Stimulated activated CD4-positive, alpha-beta T cell treated with anti-CD3 and anti-CD28 coated beads, Interleukin-4, amount 100 ng/mL, for 24 hours (primary cell): ENCODE results near the gene GADL1.

Experiments used
- DNase-seq: peaks from one replicate; pipeline ENCODE4 v3.0.0-alpha.2; 2020

The GADL1 gene, protein sequence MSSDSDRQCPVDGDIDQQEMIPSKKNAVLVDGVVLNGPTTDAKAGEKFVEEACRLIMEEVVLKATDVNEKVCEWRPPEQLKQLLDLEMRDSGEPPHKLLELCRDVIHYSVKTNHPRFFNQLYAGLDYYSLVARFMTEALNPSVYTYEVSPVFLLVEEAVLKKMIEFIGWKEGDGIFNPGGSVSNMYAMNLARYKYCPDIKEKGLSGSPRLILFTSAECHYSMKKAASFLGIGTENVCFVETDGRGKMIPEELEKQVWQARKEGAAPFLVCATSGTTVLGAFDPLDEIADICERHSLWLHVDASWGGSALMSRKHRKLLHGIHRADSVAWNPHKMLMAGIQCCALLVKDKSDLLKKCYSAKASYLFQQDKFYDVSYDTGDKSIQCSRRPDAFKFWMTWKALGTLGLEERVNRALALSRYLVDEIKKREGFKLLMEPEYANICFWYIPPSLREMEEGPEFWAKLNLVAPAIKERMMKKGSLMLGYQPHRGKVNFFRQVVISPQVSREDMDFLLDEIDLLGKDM

DNA sequence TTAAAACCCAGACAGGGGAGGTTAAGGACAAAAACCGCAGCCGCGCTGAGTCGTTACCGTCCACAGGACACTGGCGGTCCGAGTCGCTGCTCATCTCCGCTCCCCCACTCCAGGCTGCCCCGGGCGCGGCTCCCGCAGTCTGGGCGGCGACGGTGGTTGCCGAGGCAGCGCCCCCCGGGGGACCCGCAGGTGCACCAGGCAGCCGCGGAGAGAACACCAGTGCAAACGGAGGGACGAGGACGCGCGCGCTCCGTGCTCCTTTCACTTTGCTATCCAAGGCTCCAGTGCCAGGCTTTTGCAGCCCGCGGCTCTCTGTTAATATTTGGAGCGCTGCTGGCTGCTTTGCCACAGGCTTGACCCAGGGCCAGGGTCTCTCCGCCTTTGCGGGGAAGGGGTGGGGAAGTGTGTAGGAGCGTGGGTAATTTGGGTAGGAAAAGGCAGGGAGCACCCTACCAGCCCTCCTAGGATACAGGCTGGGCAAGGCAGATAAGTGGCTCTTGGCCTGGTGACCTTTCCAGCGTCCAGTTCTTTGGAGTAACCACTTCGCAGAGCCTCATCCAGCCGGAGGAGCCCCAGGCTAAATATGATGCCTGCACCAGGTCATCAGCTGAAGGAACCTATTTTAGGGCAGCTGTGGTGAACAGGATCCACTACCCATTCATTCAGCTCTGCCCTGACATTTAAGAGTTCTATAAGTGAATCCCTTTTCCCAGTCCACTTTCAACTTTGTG, at the start of gene GADL1:
GADL1 (minus strand) TSS at position 141 of the 731 bp plus-strand sequence; CDS start at position 94, 47 bp downstream.
- DNase-seq = peak; percentile 7

DNA sequence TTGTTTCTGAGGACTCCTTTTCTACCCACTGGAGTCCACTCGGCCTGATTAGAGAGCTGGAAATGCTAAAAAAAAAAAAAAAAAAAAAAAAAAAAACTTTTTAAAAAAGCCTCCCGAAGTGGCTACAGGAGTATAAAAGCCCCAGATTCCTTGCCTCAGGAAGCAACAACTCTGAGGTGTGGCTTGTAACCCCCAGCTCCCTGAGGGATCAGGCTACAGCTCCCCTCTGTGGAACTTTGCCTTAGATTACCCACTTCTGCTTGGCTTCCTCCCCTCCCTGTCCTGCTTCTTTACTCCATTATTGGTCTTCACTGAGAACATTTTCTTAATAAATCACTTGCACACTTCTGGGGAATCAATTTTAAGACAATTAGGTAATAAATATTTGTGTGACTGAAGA, 49.7 kb upstream of the GADL1 start:
- no peak for DNase-seq

DNA sequence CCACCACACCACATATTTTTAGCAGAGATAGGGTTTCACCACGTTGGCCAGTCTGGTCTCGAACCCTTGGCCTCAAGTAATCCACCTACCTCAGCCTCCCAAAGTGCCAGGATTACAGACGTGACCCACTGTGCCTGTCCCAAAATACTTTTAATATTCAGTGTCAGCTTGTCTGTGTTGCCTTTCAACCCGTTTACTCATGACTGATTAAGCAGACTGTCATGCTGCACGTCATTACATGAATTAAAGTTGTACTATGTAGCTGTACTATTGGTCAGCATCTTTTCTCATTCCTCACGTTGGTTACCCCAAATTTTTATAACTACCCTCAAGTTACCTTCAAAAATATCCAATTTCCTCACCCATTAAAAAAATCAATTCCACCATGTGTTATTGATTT, 48.7 kb upstream of the GADL1 start:
- DNase-seq = no peak

DNA sequence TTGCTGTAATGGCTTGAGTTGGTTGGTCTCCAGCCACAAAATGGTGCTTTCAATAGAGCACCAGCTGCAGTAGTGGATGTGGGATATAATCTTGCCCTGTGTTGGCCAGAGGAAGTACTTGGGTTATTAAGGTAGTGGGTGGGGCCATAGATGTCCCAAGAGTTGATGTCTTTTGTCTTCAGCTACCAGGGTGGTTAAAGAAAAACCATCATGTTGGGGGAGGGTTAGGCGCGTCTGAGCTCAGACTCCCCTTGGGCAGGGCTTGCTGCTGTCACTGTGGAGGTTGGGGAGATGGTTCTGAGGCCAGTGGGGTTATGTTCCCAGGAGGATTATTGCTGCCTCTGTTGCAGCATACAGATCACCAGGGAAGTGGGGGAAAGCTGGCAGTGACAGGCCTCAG, 46.9 kb upstream of the GADL1 start:
- DNase-seq = no peak

DNA sequence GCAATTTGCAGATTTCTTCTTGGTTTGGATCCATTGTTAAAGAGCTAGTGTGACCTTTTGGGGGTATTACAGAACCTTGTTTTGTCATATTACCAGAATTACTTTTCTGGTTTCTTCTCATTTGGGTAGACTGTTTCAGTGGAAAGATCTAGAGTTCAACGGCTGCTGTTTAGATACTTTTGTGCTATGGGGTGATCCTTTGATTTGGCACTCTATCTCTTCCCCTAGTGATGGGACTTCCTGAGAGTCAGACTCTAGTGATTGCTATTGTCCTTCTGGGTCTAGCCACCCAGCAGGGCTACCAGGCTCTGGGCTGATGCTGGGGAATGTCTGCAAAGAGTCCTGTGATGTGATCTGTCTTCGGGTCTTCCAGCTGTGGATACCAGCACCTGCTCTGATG, 46.3 kb upstream of the GADL1 start:
- DNase-seq = no peak

DNA sequence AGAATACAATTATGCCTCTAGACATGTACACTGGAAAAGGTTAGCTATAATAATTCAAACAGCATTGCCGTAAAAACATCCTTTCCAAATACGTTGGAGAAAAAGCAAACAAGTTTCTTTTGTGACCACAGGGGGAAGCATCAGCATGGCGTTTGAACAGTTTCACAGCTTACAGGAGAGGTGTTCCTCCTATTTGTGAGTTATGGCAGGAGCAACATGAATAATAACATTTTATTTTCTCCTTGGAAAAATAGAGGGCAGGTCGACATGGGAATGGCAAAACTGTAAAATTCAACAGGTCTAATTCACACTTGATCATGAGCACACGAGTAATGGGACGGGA, 39.7 kb upstream of the GADL1 start:
- no peak for DNase-seq

DNA sequence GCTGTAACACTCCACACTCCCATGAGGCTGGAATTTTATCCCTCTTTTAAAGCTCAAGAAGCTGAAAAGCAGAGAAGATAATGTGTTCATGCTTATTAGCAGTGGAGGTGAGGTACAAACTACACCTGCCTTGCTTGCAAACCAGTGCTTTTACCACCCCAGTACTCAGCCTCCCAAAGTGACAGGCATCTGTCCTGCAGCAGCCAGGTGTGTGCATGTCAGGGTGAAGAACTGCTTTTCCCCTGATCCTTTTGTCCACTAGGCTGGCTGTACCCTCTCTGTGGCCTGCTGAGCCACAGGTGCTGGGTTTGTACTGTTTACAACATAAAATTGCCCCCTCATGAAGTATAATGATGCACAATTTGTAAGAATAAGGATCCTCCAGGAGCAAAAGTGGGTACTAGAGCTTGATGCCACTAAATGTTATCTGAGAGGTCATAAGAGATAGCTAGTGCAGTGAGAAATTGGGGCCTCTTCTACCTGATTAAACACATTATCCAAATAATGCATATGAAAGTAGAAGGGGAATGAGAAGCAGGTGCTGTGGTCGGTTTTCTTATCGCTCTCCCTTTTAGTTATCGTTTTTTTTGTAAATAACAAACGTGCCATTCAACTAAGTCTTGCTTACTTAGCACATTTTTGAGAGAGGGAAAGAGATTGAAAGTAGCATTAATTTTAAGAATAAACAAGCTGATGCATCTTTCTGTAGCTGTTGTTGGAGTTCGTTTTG, 39.2 kb upstream of the GADL1 start:
- DNase-seq = no peak

DNA sequence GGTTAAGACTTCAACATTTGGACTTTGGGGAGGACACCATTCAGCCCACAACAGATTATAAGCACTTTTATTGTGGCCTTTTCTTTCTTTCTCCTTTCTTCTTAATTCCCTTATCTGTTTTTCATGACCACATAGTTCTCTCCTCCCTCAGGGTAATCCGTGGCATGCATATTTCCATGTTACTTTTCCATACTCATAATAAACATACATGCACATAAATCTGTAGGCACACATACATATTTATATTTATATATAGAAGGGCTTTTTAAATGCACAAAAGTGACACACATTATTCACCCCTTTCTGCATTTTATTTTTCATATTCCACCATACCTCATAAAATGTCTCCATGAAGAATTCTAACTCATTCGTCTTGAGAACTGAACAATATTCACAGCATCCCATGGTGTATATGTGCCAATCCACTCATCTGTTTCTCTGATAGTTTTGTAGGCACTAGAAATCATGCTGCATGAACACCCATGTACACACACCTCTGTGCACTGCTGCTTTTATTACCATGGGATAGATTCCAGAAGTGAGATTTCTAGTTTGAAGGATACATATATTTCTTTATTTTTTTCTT, 38.1 kb upstream of the GADL1 start:
- no peak for DNase-seq

DNA sequence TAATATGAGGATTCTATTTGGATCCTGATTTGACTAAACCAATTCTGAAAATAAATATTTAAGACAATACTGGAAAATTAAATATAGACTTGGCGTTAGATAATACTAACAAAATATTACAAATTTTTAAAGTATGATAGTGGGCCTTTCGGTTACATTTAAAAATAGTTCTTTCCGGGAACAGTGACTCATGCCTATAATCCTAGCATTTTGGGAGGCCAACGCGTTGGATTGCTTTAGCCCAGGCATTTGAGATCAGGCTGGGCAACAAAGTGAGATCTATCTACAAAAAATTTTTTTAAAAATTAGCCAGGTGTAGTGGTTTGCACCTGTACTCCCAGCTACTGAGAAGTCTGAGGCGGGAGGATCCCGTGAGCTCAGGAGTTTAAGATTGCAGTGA, 30.3 kb upstream of the GADL1 start:
- no peak for DNase-seq

DNA sequence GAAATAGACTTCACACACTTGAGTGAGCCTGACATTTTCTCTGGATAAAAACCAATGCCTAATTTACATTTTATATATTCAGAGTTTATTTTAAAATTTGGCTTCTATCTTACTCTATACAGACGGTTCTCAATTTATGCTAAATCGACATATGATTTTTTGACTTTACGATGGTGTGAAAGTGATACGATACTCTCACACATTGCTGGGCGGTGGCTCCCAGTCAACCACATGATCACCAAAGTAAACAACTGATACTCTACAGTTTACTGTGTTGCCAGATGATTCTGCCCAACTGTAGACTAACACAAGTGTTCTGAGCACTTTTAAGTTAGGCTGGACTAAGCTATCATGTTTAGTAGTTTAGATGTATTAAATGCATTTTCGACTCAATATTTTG, 25.1 kb upstream of the GADL1 start:
- DNase-seq = no peak

DNA sequence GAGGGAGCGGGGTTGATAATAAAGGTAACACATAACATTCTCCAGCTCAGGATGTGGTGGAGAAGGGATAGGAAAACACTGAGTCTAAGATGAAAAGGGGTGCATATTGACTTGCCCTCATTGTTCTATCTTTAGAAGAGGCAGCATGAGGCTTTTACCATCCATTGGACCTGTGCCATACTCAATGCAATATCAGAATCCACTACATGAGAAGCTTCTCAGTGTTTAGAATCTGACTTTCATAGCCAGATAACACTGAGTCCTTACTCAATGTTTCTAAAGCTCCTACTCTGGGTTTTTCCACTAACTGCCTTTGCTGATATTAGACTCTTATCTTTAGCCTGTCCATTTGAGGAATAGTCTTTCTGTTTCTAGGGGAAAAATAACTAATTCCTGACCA, 24.3 kb upstream of the GADL1 start:
- no peak for DNase-seq

DNA sequence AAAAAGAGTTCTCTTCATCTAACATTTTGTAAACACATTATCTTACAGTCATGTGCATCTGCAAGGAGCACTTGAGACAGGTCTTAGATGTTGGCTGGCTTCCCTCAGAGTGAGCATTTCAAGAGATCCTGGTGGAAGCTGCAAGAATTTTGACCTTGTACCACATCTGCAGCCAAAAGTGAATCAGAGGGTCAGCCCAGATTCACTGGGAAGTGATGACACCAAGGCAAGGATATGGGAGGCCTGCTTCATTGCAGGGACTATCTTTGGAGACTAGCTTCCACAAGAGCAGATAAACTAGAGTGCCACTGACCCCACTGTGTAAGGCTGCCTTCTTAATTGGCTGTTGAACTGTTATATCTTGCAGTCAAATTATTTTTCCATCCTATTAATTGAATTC, 21.3 kb upstream of the GADL1 start:
- no peak for DNase-seq

DNA sequence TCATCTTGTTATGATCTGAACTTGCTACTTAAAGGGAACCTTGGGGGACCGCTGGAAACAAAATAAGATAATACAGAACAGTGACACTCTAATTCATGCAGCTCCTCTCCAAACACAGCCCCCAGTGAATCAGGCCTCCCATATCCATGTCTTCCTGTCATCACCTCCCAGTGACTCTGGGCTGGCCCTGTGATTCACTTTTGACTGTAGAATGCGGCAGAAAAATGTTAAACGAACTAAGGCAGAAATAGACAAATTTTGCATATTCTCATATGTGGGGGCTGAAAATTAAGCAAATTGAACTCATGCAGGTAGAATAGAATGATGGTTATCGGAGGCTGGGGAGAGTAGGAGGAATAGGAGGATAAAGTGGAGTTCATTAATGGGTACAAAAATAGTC, 20.2 kb upstream of the GADL1 start:
- DNase-seq = no peak

DNA sequence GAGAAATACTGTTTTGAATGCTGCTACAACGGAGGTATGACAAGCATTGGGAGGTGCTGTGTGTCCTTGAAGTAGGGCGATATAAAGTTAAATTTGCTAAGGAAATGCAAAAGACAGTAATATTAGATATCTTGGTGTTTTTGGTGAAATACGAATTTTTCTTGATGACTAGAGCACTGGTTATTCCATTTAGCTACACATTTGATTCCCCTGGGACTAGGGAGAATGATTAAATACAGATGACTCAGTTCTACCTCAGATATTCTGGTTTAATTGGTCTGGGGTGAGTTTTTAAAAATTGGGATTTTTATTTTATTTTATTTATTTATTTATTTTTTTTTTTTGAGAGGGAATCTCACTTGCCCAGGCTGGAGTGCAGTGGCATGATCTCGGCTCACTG, 18.7 kb upstream of the GADL1 start:
- DNase-seq = no peak

DNA sequence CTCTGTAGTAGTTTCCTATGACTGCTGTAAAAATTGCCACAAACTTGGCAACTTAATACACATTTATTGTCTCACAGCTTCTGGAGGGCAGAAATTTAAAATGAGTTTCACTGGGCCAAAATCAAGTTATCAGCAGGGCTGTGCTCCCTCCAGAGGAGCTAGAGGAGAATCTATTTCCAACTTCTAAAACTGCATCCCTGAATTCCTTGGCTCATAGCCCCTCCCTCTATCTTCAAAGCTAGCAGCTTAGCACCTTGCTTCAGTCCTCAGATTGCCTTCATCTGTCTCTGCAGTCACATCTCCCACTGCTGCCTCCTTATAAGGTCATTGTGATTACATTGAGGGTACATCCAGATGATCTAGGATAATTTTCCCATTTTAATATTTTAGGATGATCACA, 17.8 kb upstream of the GADL1 start:
- no peak for DNase-seq

DNA sequence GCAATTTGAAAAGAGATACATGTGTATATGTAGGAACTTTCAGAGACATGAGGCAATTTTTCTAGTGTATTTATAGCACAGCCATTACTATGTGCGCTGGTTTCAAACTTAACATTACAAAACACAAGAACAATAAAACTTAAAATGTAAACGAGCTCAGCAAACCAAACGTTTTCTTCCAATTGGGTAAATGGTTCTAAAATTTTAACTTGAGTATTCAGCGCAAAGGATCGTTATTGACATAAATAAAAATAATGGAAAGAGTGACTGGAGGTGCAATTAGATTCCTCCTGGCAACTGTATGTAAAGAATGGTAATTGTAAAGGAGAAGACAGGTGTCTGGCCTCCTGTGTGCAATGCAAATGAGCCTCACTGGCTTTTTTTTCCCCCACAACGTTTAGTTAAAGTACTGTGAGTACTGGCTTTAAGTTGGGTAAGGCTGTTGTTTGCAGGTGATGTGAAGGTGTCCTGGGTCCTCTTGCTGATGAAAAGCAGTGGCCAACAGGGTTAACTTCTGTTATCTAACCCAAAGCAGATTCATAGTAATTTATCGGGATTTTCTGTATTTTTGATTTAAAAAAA, 14.1 kb upstream of the GADL1 start:
- no peak for DNase-seq

DNA sequence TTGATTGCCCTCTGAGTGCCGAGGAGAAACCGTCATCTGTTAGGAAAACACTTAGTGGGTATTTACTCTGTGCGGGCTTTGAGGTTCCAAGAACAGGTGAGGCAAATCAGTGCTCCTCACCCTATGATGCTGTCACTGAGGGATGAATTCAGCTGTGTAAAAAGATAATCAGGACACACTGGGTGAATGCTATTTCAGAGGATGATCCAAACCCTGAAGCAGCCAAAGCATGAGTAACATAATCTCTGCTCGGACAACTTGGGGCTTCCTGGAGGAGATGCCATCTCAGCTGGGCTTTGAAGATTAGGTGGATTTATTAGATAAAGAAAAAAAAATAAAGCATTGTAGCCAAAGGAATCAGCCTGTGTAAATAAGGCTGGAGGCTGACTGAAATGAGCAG, 10.5 kb upstream of the GADL1 start:
- no peak for DNase-seq

DNA sequence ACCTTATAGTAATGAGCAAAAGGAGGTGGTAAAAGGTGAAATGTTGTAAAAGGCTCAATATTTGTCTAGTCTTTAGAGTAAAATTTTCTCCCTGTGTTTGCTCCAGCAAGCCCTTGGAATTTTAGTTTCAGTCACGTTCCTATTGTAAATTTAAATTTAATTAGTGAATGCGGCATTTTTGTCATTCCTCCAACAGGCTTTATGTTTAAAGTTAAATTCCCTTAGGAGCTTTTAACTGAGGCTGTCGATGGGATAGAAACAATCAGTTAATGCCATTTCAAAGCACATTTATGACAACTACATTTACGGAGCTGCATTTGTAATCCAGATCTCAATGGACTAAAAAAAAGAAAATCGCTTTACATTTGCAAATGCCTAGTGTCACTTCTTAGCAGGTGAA, 868 bp upstream of the GADL1 start:
- no peak for DNase-seq

DNA sequence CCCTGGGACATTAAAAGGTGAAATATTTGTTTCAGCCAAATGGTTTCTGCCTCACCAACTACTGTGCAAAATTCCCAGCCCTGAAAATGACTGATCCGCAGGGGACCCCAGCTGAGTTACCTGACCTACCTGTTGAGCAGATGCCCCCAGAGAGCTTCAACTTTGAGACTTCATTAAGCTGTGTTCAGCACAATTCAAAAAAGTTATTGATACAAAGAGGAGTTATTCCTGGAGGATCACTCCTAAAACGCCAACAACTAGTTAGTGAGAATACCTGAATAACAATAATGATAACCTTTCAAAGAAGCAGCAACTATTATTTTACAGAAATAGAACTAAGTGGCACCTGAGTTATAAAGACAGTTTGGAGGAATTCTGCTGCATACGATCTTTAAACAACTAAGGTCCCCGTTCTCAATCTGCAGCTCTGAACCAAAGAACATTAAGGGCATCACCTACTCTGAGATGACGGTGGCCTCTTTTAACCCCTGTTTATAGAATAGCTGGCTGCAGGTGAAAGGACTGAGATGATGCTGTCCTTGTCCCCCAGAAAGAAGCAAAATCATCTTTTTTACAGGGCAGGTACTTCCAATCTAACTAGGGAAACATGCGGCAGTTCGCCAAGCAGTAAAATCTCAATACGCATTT, 659 bp downstream of the GADL1 start:
- no peak for DNase-seq

DNA sequence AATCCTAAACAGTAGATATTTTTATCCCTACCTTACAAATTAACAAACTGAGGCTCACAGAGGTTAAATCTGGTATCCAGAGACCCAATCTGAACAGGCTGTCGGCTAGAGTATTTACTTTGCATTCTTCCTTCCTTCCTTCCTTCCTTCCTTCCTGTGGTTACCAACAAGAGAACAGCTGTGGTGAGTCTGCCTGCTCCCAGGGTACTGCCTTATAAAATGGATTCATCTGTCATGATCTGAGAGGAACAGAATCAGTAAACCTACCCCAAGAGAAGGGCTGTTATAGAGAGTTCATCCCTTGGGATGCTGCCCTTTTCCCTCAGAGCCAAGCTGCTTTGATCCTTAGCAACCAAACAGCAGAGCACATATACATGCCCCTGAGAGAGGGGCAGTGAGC, 3.6 kb downstream of the GADL1 start:
- DNase-seq = no peak

DNA sequence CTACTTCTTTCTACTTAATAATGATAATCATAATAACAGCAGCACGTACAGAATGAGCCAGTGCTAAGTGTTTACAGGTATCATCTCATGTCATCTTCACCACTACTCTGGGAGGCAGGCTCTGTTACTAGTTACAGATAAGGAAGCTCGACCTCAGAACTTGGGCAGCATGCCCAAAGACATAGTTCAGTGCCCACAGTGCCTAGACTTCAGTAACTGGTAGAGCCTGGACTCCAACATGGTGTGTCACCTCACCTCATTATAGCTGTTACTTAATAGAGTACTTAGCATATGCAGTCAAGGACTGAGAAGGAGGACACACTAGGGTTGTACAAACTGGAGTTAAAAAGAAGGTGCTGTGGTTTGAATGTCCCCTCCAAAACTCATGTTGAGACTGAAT, 7.6 kb downstream of the GADL1 start:
- DNase-seq = no peak

DNA sequence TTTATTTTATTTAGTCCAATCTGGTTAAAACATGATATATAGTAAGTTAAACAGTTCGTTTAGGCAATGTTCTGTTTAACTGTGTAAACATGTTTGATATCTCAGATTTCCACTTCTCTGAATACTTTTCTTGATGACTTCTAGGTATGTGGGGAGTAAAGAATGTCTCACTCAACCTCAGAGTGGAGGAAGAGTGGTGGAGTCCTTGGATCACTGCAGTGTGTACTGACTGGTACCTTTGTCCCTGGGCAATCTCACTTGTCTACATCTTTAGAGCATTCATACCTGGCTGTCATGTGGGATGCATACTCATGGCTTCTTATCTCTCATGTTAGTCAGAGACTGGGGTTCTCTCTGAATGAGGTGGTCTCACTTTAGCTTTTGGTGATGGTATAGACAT, 15.6 kb downstream of the GADL1 start:
- DNase-seq = no peak

DNA sequence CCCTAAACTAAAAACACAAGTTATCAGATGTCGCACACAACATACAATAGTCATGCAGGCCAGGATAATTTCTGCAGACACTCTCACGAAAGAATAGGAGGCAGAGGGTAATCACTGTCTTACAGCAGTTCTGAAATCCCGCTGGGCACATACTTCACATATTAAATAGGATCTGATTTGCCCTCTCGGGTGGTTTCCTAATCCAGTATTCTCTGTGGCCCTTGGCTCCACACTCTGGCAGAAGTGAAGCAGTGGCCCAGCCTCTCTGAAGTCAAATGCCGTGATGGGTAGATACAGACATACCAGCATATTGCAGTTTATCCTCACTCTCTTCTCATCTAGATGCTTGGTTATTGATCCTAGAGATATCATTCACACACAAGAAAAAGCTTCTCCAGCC, 19.0 kb downstream of the GADL1 start:
- no peak for DNase-seq
